PC-3 (cell line): Measurements from ENCODE around the gene THOC5. TPM values are rescaled to one million over a fixed set of nuclear protein-coding genes. Genes with fewer than 3 reads are reported as not detected.

ENCODE experiments used
- ATAC-seq: fragments of 200-7000 bp; cut with Tn5 transposase; 2 replicates; pipeline ENCODE4 v1.9.1; 2020; ENCODE audit warnings: mild to moderate bottlenecking, moderate library complexity
- BruUV-seq: library from RNA; stranded (reverse); fragments of 400-500 nt; replicated peaks from 2 replicates; lab custom pipeline; 2021; lab: Mats Ljungman, UMichigan
- CTCF ChIA-PET: fragments of 300-600 bp; sonication (Branson Sonifier 250); formaldehyde crosslinking; loops from one replicate; lab custom pipeline; 2022; ENCODE audit warnings: antibody characterized with exemption; lab: Charles Lee
- POLR2A ChIA-PET: fragments of 300-600 bp; sonication (Branson Sonifier 250); formaldehyde crosslinking; loops from one replicate; lab custom pipeline; 2022; ENCODE audit warnings: antibody characterized with exemption; ENCODE audit not compliant: unreplicated experiment; lab: Charles Lee
- DNase-seq: peaks from one replicate; pipeline ENCODE4 v3.0.0-alpha.2; 2015
- H2AFZ ChIP-seq: fragments of 300-600 bp; sonication (generic); 2 replicates; pipeline ENCODE4 v1.6.0; 2016; ENCODE audit warnings: antibody characterized with exemption, low read length
- H3F3A ChIP-seq: fragments of 300-600 bp; sonication (generic); one replicate; pipeline ENCODE4 v1.6.0; 2017; ENCODE audit warnings: antibody characterized with exemption, low read length, control low read depth, mild to moderate bottlenecking; ENCODE audit not compliant: unreplicated experiment
- H3K27ac ChIP-seq: fragments of 300-600 bp; sonication (generic); 2 replicates; pipeline ENCODE4 v1.5.1; 2016; ENCODE audit warnings: mild to moderate bottlenecking, low read length
- H3K27me3 ChIP-seq: fragments of 300-600 bp; sonication (generic); 2 replicates; pipeline ENCODE4 v1.6.1; 2016; ENCODE audit warnings: low read length, mixed read lengths
- H3K36me3 ChIP-seq: fragments of 300-600 bp; sonication (generic); 2 replicates; pipeline ENCODE4 v1.6.1; 2016; ENCODE audit warnings: low read depth, mixed run types, low read length, mixed read lengths
- H3K4me1 ChIP-seq: fragments of 300-600 bp; sonication (generic); 2 replicates; pipeline ENCODE4 v1.5.1; 2016; ENCODE audit warnings: low read length; ENCODE audit not compliant: insufficient read depth
- H3K4me2 ChIP-seq: fragments of 300-600 bp; sonication (generic); 2 replicates; pipeline ENCODE4 v1.6.0; 2016; ENCODE audit warnings: low read length
- H3K4me3 ChIP-seq: fragments of 300-600 bp; sonication (generic); 2 replicates; pipeline ENCODE4 v1.5.1; 2016; ENCODE audit warnings: mild to moderate bottlenecking, low read length, mixed read lengths
- H3K79me2 ChIP-seq: fragments of 300-600 bp; sonication (generic); 2 replicates; pipeline ENCODE4 v1.6.1; 2017; ENCODE audit warnings: low read length, mixed read lengths
- H3K9ac ChIP-seq: fragments of 300-600 bp; sonication (generic); 2 replicates; pipeline ENCODE4 v1.6.0; 2016; ENCODE audit warnings: mild to moderate bottlenecking, low read length
- H3K9me2 ChIP-seq: fragments of 300-600 bp; sonication (generic); replicated peaks from 2 replicates; pipeline ENCODE4 v1.6.1; 2016; ENCODE audit warnings: mixed run types, low read length, mixed read lengths
- H3K9me3 ChIP-seq: fragments of 300-600 bp; sonication (generic); 2 replicates; pipeline ENCODE4 v1.6.1; 2016; ENCODE audit warnings: low read length, mixed read lengths
- H4K20me1 ChIP-seq: fragments of 300-600 bp; sonication (generic); 2 replicates; pipeline ENCODE4 v1.6.1; 2016; ENCODE audit warnings: low read length, mixed read lengths
- CTCF ChIP-seq: fragments of 300-600 bp; sonication (generic); conservative IDR thresholded peaks from 2 replicates; pipeline ENCODE4 v1.5.1; 2017; ENCODE audit warnings: antibody characterized with exemption, low read depth, mild to moderate bottlenecking, low read length
- EZH2 ChIP-seq: fragments of 300-600 bp; sonication (generic); IDR thresholded peaks from one replicate; pipeline ENCODE4 v1.6.1; 2017; ENCODE audit warnings: antibody characterized with exemption, mild to moderate bottlenecking, low read length; ENCODE audit not compliant: unreplicated experiment
- EZH2phosphoT487 ChIP-seq: fragments of 300-600 bp; sonication (generic); IDR thresholded peaks from 2 replicates; pipeline ENCODE4 v1.6.1; 2018; ENCODE audit warnings: mild to moderate bottlenecking, antibody characterized with exemption, low read length, borderline replicate concordance
- intact Hi-C: fragments of 100-400 bp; cut with micrococcal nuclease; formaldehyde crosslinking; loops from 2 replicates; pipeline ENCODE4 v1.9.0; 2023
- total RNA-seq: library from RNA; depleted of rRNA; stranded (reverse); fragments of >200 nt; gene quantifications from 2 replicates; pipeline ENCODE4 v1.2.3, GENCODE V29; 2014

The THOC5 gene
- total RNA-seq, 1 experiment from 2014 or later: 33.9 TPM

- TF ChIP-seq EZH2phosphoT487: no peak
- TF ChIP-seq CTCF: no peak
- TF ChIP-seq EZH2: no peak
- Histone ChIP-seq H3K4me1 (no peaks in the 10 kb centered on the region), H2AFZ (no peak within 1 kb of the TSS), H3K79me2 (no peaks in the 10 kb centered on the region), H3K4me2 (no peak within 1 kb of the TSS), H3K27me3 (0 out of 2 replicates have a peak, but pooled peaks cover 3% of the 10 kb centered on the region), H3K4me3 (no peak within 1 kb of the TSS), H3K9me2 (no peaks in the 10 kb centered on the region), H3K9ac (no peak within 1 kb of the TSS), H3F3A (no peaks in the 10 kb centered on the region), H3K27ac (no peak within 1 kb of the TSS), H4K20me1 (no peaks in the 10 kb centered on the region), H3K9me3 (no peaks in the 10 kb centered on the region), H3K36me3 (no peaks in the 10 kb centered on the region)
- POLR2A ChIA-PET: no interaction called here
- ATAC-seq (no peak), DNase-seq (no peak)
- no TSS peak for BruUV-seq
- CTCF ChIA-PET: no interaction called here
- intact Hi-C loops: no loop called here
Observed at GRCh38 chr22:29479417-29480261, 73.9 kb downstream of the THOC5 start, which contains the start of gene NEFH. Gene NEFH, plus strand, starts transcription at chr22:29480218. Its CDS starts 45 bp downstream, at chr22:29480263.

DNA sequence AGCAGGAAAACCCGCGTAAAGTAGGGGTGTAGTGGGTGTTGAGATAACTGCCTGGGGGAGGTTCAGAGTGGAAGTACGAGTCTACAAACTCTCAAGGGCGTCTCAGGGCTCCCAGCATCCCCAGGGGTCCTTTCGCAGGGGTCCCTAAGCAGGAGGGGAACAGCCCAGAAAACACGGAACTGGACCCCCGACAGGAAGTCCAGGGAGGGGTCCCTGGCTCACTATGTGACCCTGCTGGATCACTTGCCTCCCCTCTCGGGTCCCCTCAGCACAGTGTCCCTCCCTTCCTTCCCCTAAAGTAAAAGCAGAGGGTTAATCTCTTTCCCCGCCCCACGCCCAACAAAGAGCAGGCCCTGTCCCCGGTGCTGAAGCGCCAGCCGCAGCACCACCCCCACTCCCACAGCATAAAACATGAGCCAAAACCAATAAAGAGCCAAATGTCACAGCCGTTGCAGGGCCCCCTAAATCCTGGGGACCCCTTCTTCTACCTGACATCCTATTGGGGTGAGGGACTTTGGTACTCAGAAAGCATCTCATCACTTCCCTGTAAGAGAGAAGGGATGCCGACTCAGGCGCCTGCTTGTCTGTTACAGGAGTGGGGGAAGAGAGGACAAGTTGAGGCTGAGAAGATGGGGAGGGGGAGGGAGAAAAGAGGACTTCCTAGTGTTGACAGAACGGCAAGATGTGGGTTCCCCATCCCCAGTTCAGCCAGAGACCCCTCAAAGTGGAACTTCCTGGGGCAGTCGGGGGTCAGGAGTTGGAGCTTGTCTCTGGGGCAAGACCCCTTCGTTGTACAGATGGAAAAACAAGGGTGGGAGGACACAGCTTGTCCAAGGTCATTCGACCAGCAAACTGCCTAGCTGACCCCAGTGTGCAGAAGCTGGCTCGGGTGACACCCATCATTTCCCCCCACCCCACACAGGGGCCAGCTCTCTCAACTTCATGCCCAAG is 75.0 kb downstream of the THOC5 start:
- Histone ChIP-seq H3K9ac (no peak overlapping the region), H3K27ac (no peak overlapping the region), H3K4me2 (no peak overlapping the region), H3K4me1 (no peaks in the 10 kb centered on the region), H3K79me2 (no peaks in the 10 kb centered on the region), H3K9me2 (no peaks in the 10 kb centered on the region), H3K9me3 (no peaks in the 10 kb centered on the region), H3F3A (no peaks in the 10 kb centered on the region), H3K27me3 (0 out of 2 replicates have a peak, but pooled peaks cover 3% of the 10 kb centered on the region), H3K36me3 (no peaks in the 10 kb centered on the region), H2AFZ (no peak overlapping the region), H3K4me3 (no peak overlapping the region), H4K20me1 (no peaks in the 10 kb centered on the region)
- no peak for DNase-seq
- ChIA-PET CTCF (no interaction called here), POLR2A (no interaction called here)
- intact Hi-C loops: no loop called here
- no peak for ATAC-seq
- TF ChIP-seq EZH2 (no peak), EZH2phosphoT487 (no peak), CTCF (no peak)
- BruUV-seq: no TSS peak
